Erythroblast (primary cell): Measurements from ENCODE around the gene RBKS.

Source experiments
- GATA1 ChIP-seq: IDR thresholded peaks from 2 replicates; pipeline ENCODE4 v1.6.1; 2011; ENCODE audit warnings: low read depth, mild to moderate bottlenecking, control low read depth, low read length, moderate library complexity
- POLR2A ChIP-seq: IDR thresholded peaks from 2 replicates; pipeline ENCODE4 v1.6.1; 2011; ENCODE audit warnings: mild to moderate bottlenecking, low read length

GRCh38 chr2:27912512-27912911 lies 22.3 kb upstream of the RBKS start:
- no peak for TF ChIP-seq POLR2A
- TF ChIP-seq GATA1 = no peak
